Activated CD4-positive, CD25-positive, alpha-beta regulatory T cell treated with anti-CD3 and anti-CD28 coated beads, Interleukin-2, amount 50 U/mL, for 24 hours (primary cell): ENCODE measurements around the gene GRID2.
"Not testable (repeated sequence)": the region's sequence is repeated elsewhere in the genome, so short reads cannot be mapped to it uniquely, and the experiment has no call there.

Experiments used
- ATAC-seq, 2 donors: fragments of 150-1000 bp; cut with Tn5 transposase; one replicate each; pipeline ENCODE4 v1.10.0; 2021; ENCODE audit warnings: mild to moderate bottlenecking in 1 of 2, moderate library complexity in 1 of 2

GRID2 gene

GRCh38 chr4:93217431-93217830 is 913.7 kb downstream of the GRID2 start:
- ATAC-seq, result no peak

- no peak for ATAC-seq
Observed at GRCh38 chr4:93221771-93222170, 918.0 kb downstream of the GRID2 start.

GRCh38 chr4:93228021-93228420 is 924.3 kb downstream of the GRID2 start:
- ATAC-seq, result no peak

GRCh38 chr4:93232883-93233282 is 929.1 kb downstream of the GRID2 start:
- no peak for ATAC-seq

- ATAC-seq, result no peak
Observed at GRCh38 chr4:93237521-93237920, 933.8 kb downstream of the GRID2 start.

GRCh38 chr4:93243262-93243661 is 939.5 kb downstream of the GRID2 start:
- no peak for ATAC-seq

- no peak for ATAC-seq
Observed at GRCh38 chr4:93261207-93261606, 957.4 kb downstream of the GRID2 start.

GRCh38 chr4:93263166-93263565 is 959.4 kb downstream of the GRID2 start:
- ATAC-seq, result no peak

- ATAC-seq, result no peak
Observed at GRCh38 chr4:93267747-93268146, 964.0 kb downstream of the GRID2 start.

GRCh38 chr4:93285346-93285745 is 981.6 kb downstream of the GRID2 start:
- no peak for ATAC-seq

GRCh38 chr4:93289241-93289640 is 985.5 kb downstream of the GRID2 start:
- no peak for ATAC-seq

- ATAC-seq, result no peak
Observed at GRCh38 chr4:93289831-93290230, 986.1 kb downstream of the GRID2 start.

GRCh38 chr4:93299118-93299517 is 995.4 kb downstream of the GRID2 start:
- no peak for ATAC-seq

GRCh38 chr4:93300780-93301555 is 997.2 kb downstream of the GRID2 start:
- ATAC-seq, result not testable (repeated sequence)

GRCh38 chr4:93302310-93302709 is 998.5 kb downstream of the GRID2 start:
- no peak for ATAC-seq

- no peak for ATAC-seq
Observed at GRCh38 chr4:93303440-93303839, 999.7 kb downstream of the GRID2 start.

GRCh38 chr4:93312299-93312698 is 1008.5 kb downstream of the GRID2 start:
- no peak for ATAC-seq

- ATAC-seq, result no peak
Observed at GRCh38 chr4:93313197-93313596, 1009.4 kb downstream of the GRID2 start.

GRCh38 chr4:93317057-93317456 is 1013.3 kb downstream of the GRID2 start:
- ATAC-seq, result no peak

GRCh38 chr4:93317561-93317960 is 1013.8 kb downstream of the GRID2 start:
- ATAC-seq, result no peak

GRCh38 chr4:93319041-93319440 is 1015.3 kb downstream of the GRID2 start:
- ATAC-seq, result no peak

GRCh38 chr4:93320356-93320755 is 1016.6 kb downstream of the GRID2 start:
- no peak for ATAC-seq

GRCh38 chr4:93327346-93327745 is 1023.6 kb downstream of the GRID2 start:
- no peak for ATAC-seq

GRCh38 chr4:93334003-93334402 is 1030.2 kb downstream of the GRID2 start:
- no peak for ATAC-seq

- ATAC-seq, result no peak
Observed at GRCh38 chr4:93337196-93337595, 1033.4 kb downstream of the GRID2 start.
